ENCODE data around the gene P2RX1.

P2RX1 gene

DNA sequence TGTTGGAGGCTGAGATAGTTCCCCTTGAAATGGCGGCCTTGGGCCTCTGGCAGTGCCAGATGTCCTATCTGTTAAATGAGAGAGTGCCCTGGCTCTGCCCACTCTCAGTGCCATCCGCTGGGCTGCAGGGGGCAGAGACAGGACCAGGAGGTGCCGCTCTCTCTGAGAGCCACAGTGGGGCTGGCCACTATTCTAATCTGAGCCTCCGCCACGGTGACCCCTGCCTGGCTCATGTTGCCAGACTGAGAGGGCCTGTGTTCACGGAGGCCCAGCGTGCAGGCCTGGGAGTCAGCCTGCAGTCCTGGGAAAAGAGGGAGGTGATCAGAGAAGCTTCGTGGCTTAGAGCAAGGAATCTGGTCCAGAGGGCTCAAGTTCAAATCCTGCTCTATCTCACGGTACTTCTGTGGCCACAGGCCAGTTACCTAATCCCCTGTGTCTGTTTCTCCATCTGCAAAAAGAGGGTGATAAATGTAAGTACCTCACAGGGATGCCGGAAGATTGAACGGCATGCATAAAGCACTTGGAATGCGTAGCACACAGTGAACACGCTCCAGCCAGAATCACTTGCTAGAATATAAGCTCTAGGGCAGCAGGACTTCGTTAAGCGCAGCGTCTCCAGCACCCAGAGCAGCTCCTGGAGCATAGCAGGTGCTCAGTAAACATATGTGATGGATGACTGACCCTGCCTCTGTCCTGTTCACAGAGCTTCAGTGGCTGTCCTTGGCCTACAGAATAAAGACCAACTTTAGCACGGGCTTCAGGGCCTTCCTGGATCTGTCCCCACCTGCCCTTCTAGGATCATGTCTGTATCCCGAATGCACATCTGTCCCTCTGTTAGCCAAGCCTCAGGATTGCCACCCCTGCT is 41.7 kb upstream of the P2RX1 start:
- ChIA-PET POLR2A (interaction anchor here (1.7 kb wide), 1 partner anchor 7 kb away, joined by 5 read pairs; the partner anchor contains the start of gene ATP2A3), CTCF (no interaction called here)
- TF ChIP-seq NFRKB (IDR thresholded peaks at IDR 0.05): no peak
- no peak for TF ChIP-seq ZNF384 (IDR thresholded peaks at IDR 0.05)
- TF ChIP-seq, protein P1, sequence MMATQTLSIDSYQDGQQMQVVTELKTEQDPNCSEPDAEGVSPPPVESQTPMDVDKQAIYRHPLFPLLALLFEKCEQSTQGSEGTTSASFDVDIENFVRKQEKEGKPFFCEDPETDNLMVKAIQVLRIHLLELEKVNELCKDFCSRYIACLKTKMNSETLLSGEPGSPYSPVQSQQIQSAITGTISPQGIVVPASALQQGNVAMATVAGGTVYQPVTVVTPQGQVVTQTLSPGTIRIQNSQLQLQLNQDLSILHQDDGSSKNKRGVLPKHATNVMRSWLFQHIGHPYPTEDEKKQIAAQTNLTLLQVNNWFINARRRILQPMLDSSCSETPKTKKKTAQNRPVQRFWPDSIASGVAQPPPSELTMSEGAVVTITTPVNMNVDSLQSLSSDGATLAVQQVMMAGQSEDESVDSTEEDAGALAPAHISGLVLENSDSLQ (IDR thresholded peaks at IDR 0.05): no peak
- no peak for DNase-seq (ENCODE audit: extremely low spot score)

DNA sequence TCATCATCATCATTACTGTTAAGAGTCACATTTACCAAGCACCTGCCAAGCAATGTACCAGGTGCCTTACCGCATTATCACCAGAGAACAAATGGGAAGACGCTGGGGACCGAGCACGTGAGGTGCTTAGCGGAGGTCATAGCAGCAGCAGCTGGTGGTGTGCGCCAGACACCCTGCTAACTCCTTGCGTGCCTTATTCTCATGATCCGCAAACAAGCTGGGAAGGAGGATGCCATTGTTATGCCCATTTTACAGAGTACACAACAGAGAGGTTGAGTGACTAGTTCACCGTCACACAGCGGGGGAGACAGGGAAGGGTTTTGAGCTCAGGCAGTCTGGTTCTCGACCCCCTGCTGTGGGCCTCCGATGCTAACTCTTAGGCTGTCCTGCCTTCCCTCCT is 40.7 kb upstream of the P2RX1 start:
- CTCF ChIA-PET: no interaction called here
- no peak for DNase-seq (ENCODE audit: extremely low spot score)
- POLR2A ChIA-PET: interaction anchor here (1.7 kb wide), 1 partner anchor 8 kb away, joined by 5 read pairs; the partner anchor contains the start of gene ATP2A3
- TF ChIP-seq, protein P1 (IDR thresholded peaks at IDR 0.05): no peak
- no peak for TF ChIP-seq ELF4 (IDR thresholded peaks at IDR 0.05)
- TF ChIP-seq L3MBTL2 (conservative IDR thresholded peaks at IDR 0.05): no peak
- no peak for TF ChIP-seq SUZ12 (IDR thresholded peaks at IDR 0.05)
- TF ChIP-seq FOXK2 (IDR thresholded peaks at IDR 0.05): no peak
- TF ChIP-seq ZNF384 (IDR thresholded peaks at IDR 0.05): no peak
- TF ChIP-seq NFRKB (IDR thresholded peaks at IDR 0.05): no peak
- no peak for TF ChIP-seq CTBP1 (IDR thresholded peaks at IDR 0.05; ENCODE audit: borderline replicate concordance)
- no peak for TF ChIP-seq TARDBP (IDR thresholded peaks at IDR 0.05)
- TF ChIP-seq FOXA1 (IDR thresholded peaks at IDR 0.05): no peak
- TF ChIP-seq ARNT (IDR thresholded peaks at IDR 0.05): no peak
- TF ChIP-seq SP1 (IDR thresholded peaks at IDR 0.05): no peak
- no peak for TF ChIP-seq BHLHE40 (IDR thresholded peaks at IDR 0.05; ENCODE audit: borderline replicate concordance)
- no peak for TF ChIP-seq HDGF (IDR thresholded peaks at IDR 0.05; ENCODE audit: borderline replicate concordance)
- TF ChIP-seq FOXM1 (IDR thresholded peaks at IDR 0.05; ENCODE audit: borderline replicate concordance): no peak
- no peak for TF ChIP-seq LEF1 (IDR thresholded peaks at IDR 0.05; ENCODE audit: borderline replicate concordance)

DNA sequence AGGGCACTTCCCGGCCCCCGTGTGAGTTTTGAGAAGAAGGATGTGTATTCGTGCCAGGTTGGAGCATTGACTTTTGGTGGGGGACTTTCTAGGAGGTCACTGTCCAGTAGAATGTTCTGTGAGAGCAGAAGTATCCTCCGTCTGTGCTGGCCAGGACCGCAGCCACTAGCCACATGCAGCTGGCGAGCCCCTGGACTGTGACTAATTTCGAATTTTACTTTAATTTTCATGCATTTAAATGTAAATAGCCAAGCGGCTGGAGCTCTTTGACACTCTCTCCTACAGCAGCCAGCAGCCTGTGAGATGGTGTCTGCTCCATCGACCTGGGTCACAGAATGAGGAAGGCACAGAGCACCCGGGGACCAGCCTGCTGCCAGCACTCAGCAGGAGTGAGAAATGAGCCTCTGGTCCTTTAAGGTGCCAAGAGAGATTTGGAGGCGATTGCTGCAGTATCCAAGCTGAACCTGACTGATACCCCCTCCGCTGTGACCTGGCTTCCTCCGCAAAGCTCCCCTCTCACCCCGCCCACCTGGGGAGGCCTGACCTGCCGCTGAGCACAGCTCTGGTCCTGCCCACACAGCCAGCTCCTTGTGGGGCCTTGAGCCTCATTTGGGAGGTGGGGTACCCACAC is 40.2 kb upstream of the P2RX1 start:
- CTCF ChIA-PET: no interaction called here
- POLR2A ChIA-PET: interaction anchor here (0.6 to 1.7 kb wide), 2 partner anchors 9 to 11 kb away, joined by 3 to 5 read pairs; partner anchors contain the start of gene ATP2A3
- TF ChIP-seq ZNF384 (IDR thresholded peaks at IDR 0.05) (no peak), SP1 (IDR thresholded peaks at IDR 0.05) (no peak), SUZ12 (IDR thresholded peaks at IDR 0.05) (no peak)
- DNase-seq (ENCODE audit: extremely low spot score): no peak

DNA sequence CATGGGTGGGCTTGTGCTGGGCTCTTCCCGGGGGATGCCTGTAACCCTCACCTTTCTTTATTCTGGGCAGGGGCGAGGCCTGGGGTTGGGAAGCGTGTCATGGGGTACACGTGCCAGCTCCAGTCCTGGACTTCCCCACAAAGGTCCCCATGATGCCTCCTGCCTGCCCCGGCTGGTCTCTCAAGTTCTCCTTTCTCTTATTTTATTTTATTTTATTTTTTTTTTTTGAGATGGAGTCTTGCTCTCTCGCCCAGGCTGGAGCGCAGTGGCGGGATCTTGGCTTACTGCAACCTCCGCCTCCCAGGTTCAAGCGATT is 39.4 kb upstream of the P2RX1 start:
- POLR2A ChIA-PET: interaction anchor here (1.4 kb wide), 1 partner anchor 10 kb away, joined by 3 read pairs; no protein-coding TSS in a partner anchor
- TF ChIP-seq ZNF384 (IDR thresholded peaks at IDR 0.05) (no peak), ELF4 (IDR thresholded peaks at IDR 0.05) (no peak), FOXM1 (IDR thresholded peaks at IDR 0.05; ENCODE audit: borderline replicate concordance) (no peak), LEF1 (IDR thresholded peaks at IDR 0.05; ENCODE audit: borderline replicate concordance) (no peak), NFRKB (IDR thresholded peaks at IDR 0.05) (no peak), HDGF (IDR thresholded peaks at IDR 0.05; ENCODE audit: borderline replicate concordance) (no peak)

DNA sequence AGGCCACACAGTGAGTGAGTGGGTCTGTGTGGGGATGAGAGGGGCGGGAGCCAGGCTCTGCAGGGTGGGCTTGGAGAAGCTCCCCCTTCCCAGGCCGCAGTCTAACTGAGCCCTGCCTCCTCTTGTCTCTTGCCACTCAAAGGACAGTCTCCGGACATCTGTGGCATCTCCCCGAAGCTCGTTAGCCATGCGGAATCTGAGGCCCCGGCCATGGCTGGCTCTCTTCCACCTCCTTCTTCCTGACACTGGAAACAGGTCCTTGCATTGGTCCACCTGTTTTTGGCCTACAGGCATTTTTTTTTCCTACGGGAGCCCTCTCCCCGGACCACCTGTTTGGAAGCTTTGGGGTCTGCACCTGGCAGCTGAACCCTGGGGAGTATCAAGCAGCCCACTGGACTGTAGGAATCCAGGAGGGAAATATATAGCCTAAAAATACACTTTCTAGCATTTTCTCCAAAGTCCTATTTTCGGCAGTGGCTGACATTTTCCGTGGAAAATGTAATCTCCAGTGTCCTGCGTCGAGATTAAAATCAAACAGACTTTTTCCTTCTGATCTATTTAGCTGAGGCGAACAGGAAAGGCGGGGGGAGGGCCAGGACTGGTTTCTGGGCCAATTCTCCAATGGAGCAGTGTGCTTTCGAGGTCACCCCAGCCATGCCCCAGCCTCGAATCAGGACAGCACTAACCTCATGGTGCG is 38.9 kb upstream of the P2RX1 start:
- ChIA-PET CTCF (no interaction called here), POLR2A (interaction anchor here (1.4 kb wide), 1 partner anchor 9 kb away, joined by 3 read pairs; no protein-coding TSS in a partner anchor)
- no peak for TF ChIP-seq BHLHE40 (IDR thresholded peaks at IDR 0.05; ENCODE audit: borderline replicate concordance)
- no peak for TF ChIP-seq FOXK2 (IDR thresholded peaks at IDR 0.05)
- no peak for TF ChIP-seq CTBP1 (IDR thresholded peaks at IDR 0.05; ENCODE audit: borderline replicate concordance)
- no peak for TF ChIP-seq ZNF384 (IDR thresholded peaks at IDR 0.05)
- no peak for TF ChIP-seq FOXA1 (IDR thresholded peaks at IDR 0.05)
- no peak for TF ChIP-seq FOXM1 (IDR thresholded peaks at IDR 0.05; ENCODE audit: borderline replicate concordance)
- no peak for TF ChIP-seq L3MBTL2 (conservative IDR thresholded peaks at IDR 0.05)
- no peak for TF ChIP-seq SP1 (IDR thresholded peaks at IDR 0.05)
- TF ChIP-seq LEF1 (IDR thresholded peaks at IDR 0.05; ENCODE audit: borderline replicate concordance): no peak
- TF ChIP-seq ARNT (IDR thresholded peaks at IDR 0.05): no peak
- no peak for TF ChIP-seq TARDBP (IDR thresholded peaks at IDR 0.05)
- TF ChIP-seq, protein P1 (IDR thresholded peaks at IDR 0.05): no peak
- TF ChIP-seq NFRKB (IDR thresholded peaks at IDR 0.05): no peak
- no peak for TF ChIP-seq ELF4 (IDR thresholded peaks at IDR 0.05)
- no peak for TF ChIP-seq HDGF (IDR thresholded peaks at IDR 0.05; ENCODE audit: borderline replicate concordance)
- TF ChIP-seq SUZ12 (IDR thresholded peaks at IDR 0.05): no peak
- DNase-seq (ENCODE audit: extremely low spot score): no peak

More for the DNA sequence above, 39.4 kb upstream of the P2RX1 start:
- CTCF ChIA-PET: no interaction called here
- no peak for DNase-seq (ENCODE audit: extremely low spot score)

DNA sequence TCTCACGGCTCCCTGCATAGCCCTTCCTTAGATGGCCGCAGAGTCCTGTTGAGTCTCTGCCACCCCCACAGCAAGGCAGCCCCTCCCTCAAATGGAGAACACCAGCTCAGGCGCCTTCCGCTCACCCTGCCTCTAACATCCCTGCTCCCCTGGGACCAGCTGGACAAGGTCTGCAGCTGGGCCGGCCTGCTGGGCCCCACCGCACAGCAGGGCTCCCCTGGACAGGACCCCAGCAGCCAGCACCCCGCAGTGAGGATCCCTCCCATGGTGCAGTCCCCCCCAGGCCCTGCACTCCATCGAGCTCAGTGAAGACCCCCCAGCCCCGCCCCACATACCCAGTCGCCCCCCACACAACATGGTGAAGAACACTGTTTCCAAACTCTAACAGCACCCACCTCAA is 37.8 kb upstream of the P2RX1 start:
- DNase-seq (ENCODE audit: extremely low spot score): no peak
- CTCF ChIA-PET: no interaction called here
- no peak for TF ChIP-seq SUZ12 (IDR thresholded peaks at IDR 0.05)
- no peak for TF ChIP-seq NFRKB (IDR thresholded peaks at IDR 0.05)
- no peak for TF ChIP-seq L3MBTL2 (conservative IDR thresholded peaks at IDR 0.05)
- no peak for TF ChIP-seq ZNF384 (IDR thresholded peaks at IDR 0.05)
- TF ChIP-seq ARNT (IDR thresholded peaks at IDR 0.05): no peak
- TF ChIP-seq BHLHE40 (IDR thresholded peaks at IDR 0.05; ENCODE audit: borderline replicate concordance): no peak
- POLR2A ChIA-PET: no interaction called here

All from HEK293T (cell line).